Osteoblast (primary cell): ENCODE results near the gene MRPL4. TPM values are rescaled to one million over a fixed set of nuclear protein-coding genes. Genes with fewer than 3 reads are reported as not detected.

Experiments
- DNase-seq: peaks from one replicate; pipeline ENCODE4 v3.0.0; 2011; ENCODE audit warnings: low spot score, mixed read lengths; ENCODE audit not compliant: insufficient read length; ENCODE audit errors: missing footprints
- H2AFZ ChIP-seq: 2 replicates; pipeline ENCODE4 v1.6.0; 2011; ENCODE audit warnings: mild to moderate bottlenecking, low read length
- H3K27ac ChIP-seq: 2 replicates; pipeline ENCODE4 v1.5.1; 2011; ENCODE audit warnings: mild to moderate bottlenecking, low read depth, low read length, moderate library complexity
- H3K27me3 ChIP-seq: 2 replicates; pipeline ENCODE4 v1.6.0; 2012; ENCODE audit warnings: mild to moderate bottlenecking, control low read depth, inconsistent platforms, low read length, moderate library complexity; ENCODE audit not compliant: insufficient read depth
- H3K36me3 ChIP-seq: 2 replicates; pipeline ENCODE4 v1.5.1; 2011; ENCODE audit warnings: mild to moderate bottlenecking, low read length, control low read depth, moderate library complexity; ENCODE audit not compliant: insufficient read depth
- H3K4me1 ChIP-seq: 2 replicates; pipeline ENCODE4 v1.5.1; 2011; ENCODE audit warnings: mild to moderate bottlenecking, low read length, control low read depth, moderate library complexity; ENCODE audit not compliant: insufficient read depth
- H3K4me2 ChIP-seq: 2 replicates; pipeline ENCODE4 v1.6.0; 2011; ENCODE audit warnings: mild to moderate bottlenecking, low read length; ENCODE audit not compliant: insufficient read depth
- H3K4me3 ChIP-seq: fragments of 200-600 bp; sonication (generic); 3 replicates; pipeline ENCODE4 v1.5.1; 2012; ENCODE audit warnings: mild to moderate bottlenecking, low read length, inconsistent platforms; ENCODE audit not compliant: insufficient read depth
- H3K79me2 ChIP-seq: 2 replicates; pipeline ENCODE4 v1.6.0; 2012; ENCODE audit warnings: mild to moderate bottlenecking, low read length, control low read depth, inconsistent platforms; ENCODE audit not compliant: insufficient read depth
- H3K9me3 ChIP-seq: 2 replicates; pipeline ENCODE4 v1.5.1; 2011; ENCODE audit warnings: low read depth, low read length, control low read depth
- H4K20me1 ChIP-seq: 2 replicates; pipeline ENCODE4 v1.6.0; 2012; ENCODE audit warnings: mild to moderate bottlenecking, low read length, control low read depth; ENCODE audit not compliant: insufficient read depth
- CTCF ChIP-seq: IDR thresholded peaks from 2 replicates; pipeline ENCODE4 v1.5.1; 2011; ENCODE audit warnings: mild to moderate bottlenecking, low read depth, low read length, moderate library complexity; ENCODE audit errors: extremely low read depth
- total RNA-seq: library from RNA; depleted of rRNA; stranded (reverse); fragments of >200 nt; gene quantifications from 2 replicates; pipeline ENCODE4 v1.2.3, GENCODE V29; 2012

Gene MRPL4
- total RNA-seq, 1 donor, result 37.3 TPM

GRCh38 chr19:10266706-10267105, 14.7 kb downstream of the MRPL4 start:
- H3K9me3 ChIP-seq, result no peaks in the 10 kb centered on the region
- H3K4me1 ChIP-seq, result peaks cover 11% of the 10 kb centered on the region
- no peak overlapping the region for H3K4me3 ChIP-seq
- no peak overlapping the region for H3K4me2 ChIP-seq
- no peak overlapping the region for H2AFZ ChIP-seq
- no peaks in the 10 kb centered on the region for H4K20me1 ChIP-seq
- H3K79me2 ChIP-seq, result no peaks in the 10 kb centered on the region
- DNase-seq, result no peak
- H3K27ac ChIP-seq, result no peak overlapping the region
- no peaks in the 10 kb centered on the region for H3K36me3 ChIP-seq
- no peak for TF ChIP-seq CTCF
- H3K27me3 ChIP-seq, result no peaks in the 10 kb centered on the region

GRCh38 chr19:10268071-10268470, 16.1 kb downstream of the MRPL4 start:
- Histone ChIP-seq H3K9me3 (no peaks in the 10 kb centered on the region), H3K4me3 (no peak overlapping the region), H3K4me1 (peaks cover 11% of the 10 kb centered on the region), H3K27me3 (no peaks in the 10 kb centered on the region), H3K4me2 (no peak overlapping the region), H2AFZ (no peak overlapping the region), H3K36me3 (no peaks in the 10 kb centered on the region), H3K79me2 (no peaks in the 10 kb centered on the region), H3K27ac (no peak overlapping the region), H4K20me1 (no peaks in the 10 kb centered on the region)
- TF ChIP-seq CTCF, result no peak
- DNase-seq, result no peak

- peak overlapping the region; percentile 80 for H2AFZ ChIP-seq
- H3K27ac ChIP-seq, result no peak overlapping the region
- H3K4me3 ChIP-seq, result peak overlapping the region; percentile 66
- DNase-seq, result peak; percentile 96
- H3K79me2 ChIP-seq, result no peaks in the 10 kb centered on the region
- H4K20me1 ChIP-seq, result no peaks in the 10 kb centered on the region
- peak overlapping the region; percentile 74 for H3K4me2 ChIP-seq
- H3K27me3 ChIP-seq, result no peaks in the 10 kb centered on the region
- TF ChIP-seq CTCF, result peak; percentile 87
- no peaks in the 10 kb centered on the region for H3K9me3 ChIP-seq
- H3K36me3 ChIP-seq, result no peaks in the 10 kb centered on the region
- peaks cover 11% of the 10 kb centered on the region for H3K4me1 ChIP-seq
Measured at GRCh38 chr19:10269333-10270179, 17.5 kb downstream of the MRPL4 start.

- peak overlapping the region; percentile 80 for H2AFZ ChIP-seq
- H3K4me2 ChIP-seq, result peak overlapping the region; percentile 74
- H3K27me3 ChIP-seq, result no peaks in the 10 kb centered on the region
- H3K4me3 ChIP-seq, result peak overlapping the region; percentile 66
- no peaks in the 10 kb centered on the region for H3K36me3 ChIP-seq
- no peaks in the 10 kb centered on the region for H4K20me1 ChIP-seq
- peak; percentile 85 for DNase-seq
- H3K27ac ChIP-seq, result peak overlapping the region; percentile 12
- peaks cover 11% of the 10 kb centered on the region for H3K4me1 ChIP-seq
- no peaks in the 10 kb centered on the region for H3K79me2 ChIP-seq
- TF ChIP-seq CTCF, result no peak
- no peaks in the 10 kb centered on the region for H3K9me3 ChIP-seq
Measured at GRCh38 chr19:10270180-10270615, 18.2 kb downstream of the MRPL4 start.
